ENCODE measurements around the gene CTIF. TPM values are rescaled to one million over a fixed set of nuclear protein-coding genes. Genes with fewer than 3 reads are reported as not detected.

The CTIF gene
- total RNA-seq, 1 experiment from 2014 or later: 5.9 TPM

DNA sequence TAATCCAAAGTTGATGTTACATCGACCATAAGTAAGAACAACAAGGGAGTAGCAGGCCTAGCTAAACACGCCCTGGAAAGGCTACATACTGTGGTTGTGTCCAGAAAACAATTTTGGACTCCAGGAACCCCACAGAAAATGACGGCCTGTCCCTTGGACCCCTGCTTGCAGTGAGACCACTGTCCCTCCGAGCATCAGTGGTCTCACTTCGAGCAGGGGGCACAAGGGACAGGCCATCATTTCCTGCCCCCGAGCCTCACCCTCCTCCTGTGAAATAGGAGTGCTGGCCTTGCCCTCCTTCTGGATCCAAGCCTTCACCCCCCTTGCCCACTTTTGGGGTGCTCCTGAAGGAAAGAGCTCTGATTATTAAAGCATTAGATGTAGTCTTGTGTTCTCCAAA lies 144.4 kb downstream of the CTIF start:
- no peak for DNase-seq (ENCODE audit: low spot score)
- in situ Hi-C loops (cut with HindIII; ENCODE audit: low sequenced_read_pairs): no loop called here

DNA sequence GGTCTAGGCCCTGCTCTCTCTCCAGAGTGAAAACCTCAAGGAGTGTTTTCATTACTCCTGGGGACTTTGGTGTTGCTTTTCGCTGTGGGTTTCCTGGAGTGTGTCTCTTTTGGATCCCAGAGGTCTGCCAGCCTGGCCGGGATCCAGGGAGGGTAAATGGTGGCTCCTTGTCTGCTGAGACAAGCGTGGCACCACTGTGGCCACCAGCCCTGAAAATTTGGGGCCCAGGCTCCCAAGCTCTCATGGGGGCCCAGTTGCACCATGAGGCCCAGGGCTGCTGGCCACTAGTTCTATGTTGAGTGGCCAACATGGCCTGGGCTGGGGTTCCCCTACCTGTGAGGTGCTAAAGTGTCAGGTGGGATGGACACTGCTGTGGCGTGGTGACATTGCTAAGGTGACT lies 144.8 kb downstream of the CTIF start:
- DNase-seq (ENCODE audit: low spot score): no peak
- in situ Hi-C loops (cut with HindIII; ENCODE audit: low sequenced_read_pairs): no loop called here

GRCh38 chr18:48687346-48688042 lies 148.7 kb downstream of the CTIF start:
- peak; percentile 59 for DNase-seq (ENCODE audit: low spot score)
- in situ Hi-C loops (cut with HindIII; ENCODE audit: low sequenced_read_pairs): no loop called here

GRCh38 chr18:48688961-48689360 lies 150.1 kb downstream of the CTIF start:
- DNase-seq (ENCODE audit: low spot score): no peak
- in situ Hi-C loops (cut with HindIII; ENCODE audit: low sequenced_read_pairs): no loop called here

DNA sequence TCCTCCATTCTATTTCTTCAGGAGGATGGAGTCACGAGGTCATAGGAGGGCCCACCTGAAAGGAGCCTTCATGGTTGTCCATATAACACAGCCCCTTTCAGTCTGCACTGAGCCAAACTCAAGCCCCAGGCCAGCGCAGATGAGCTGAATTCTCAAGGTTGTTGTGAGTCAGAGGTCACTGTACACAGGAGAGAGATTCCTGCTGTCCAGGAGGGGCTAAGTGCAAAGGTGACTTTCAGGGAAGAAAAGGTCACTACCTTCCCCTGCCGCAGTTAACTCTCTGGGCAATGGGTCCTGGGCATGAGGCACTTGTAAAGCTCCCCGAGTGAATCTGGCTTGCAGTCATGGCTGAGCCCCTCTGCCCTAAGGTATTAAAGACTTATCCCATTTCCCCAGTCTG lies 150.7 kb downstream of the CTIF start:
- in situ Hi-C loops (cut with HindIII; ENCODE audit: low sequenced_read_pairs): no loop called here
- DNase-seq (ENCODE audit: low spot score): no peak

- in situ Hi-C loops (cut with HindIII; ENCODE audit: low sequenced_read_pairs): no loop called here
- no peak for DNase-seq (ENCODE audit: low spot score)
These were observed 151.7 kb downstream of the CTIF start for GRCh38 chr18:48690494-48690893.

DNA sequence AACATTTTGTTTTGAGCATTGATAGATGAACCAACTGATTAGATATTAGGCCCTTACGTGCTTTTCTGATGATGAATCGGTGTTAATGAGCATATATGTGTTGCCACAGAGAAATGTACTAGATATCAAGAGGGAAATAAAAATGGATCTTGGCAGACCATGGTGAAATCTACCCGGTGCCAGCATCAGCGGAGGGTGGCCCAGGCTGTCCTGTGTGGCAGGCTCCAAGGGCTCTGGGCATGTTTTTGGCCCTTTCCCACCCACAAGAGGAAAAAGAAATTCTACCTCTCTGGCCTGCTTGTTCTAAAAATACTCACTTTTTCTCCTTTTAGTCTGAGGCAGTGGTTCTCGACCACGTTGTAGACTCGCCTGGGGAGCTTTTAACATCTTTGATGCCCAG lies 154.2 kb downstream of the CTIF start:
- in situ Hi-C loops (cut with HindIII; ENCODE audit: low sequenced_read_pairs): no loop called here

GRCh38 chr18:48693625-48694262 lies 154.9 kb downstream of the CTIF start:
- DNase-seq (ENCODE audit: low spot score): no peak
- in situ Hi-C loops (cut with HindIII; ENCODE audit: low sequenced_read_pairs): no loop called here

More for the DNA sequence above, 154.2 kb downstream of the CTIF start:
- DNase-seq (ENCODE audit: low spot score): peak; percentile 74

DNA sequence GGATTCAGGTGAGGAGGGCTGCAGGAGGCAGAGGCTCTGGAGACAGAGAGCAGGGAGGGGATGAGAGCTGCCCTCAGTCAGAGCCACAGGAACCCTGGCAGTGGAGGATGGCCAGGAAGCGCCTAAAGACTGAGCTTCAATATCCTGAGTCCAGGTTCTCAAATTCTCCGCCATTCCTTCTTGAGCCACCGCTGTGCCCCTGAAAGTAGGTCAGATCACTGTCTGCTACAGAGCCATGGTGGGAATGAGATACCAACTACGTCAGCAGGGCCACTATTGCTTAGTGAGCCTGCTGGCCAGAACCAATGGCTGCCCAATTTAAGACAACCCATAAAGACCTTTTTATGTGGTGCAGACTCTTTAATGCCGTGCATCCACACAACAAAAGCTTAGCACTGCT lies 155.5 kb downstream of the CTIF start:
- DNase-seq (ENCODE audit: low spot score): peak; percentile 91
- in situ Hi-C loops (cut with HindIII; ENCODE audit: low sequenced_read_pairs): no loop called here

DNA sequence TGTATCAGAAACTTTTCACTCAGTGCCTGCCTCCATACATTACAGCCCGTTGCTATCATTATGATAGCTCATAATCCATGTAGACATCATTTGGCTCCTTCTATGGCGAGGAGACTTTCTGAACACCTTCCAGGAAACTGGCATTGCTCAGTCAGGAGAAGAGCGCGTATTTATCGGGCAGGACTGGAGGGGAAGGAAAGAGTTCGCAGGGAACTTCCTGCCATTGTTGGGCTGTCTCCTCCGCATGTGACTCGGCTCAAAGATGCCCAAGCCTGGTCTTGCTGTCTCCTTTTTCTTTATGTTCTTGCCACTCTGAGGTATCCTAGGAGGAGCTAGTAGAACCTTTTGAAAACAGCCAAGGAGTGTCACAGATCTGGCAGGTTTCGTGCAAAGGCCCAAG lies 156.8 kb downstream of the CTIF start:
- no peak for DNase-seq (ENCODE audit: low spot score)
- in situ Hi-C loops (cut with HindIII; ENCODE audit: low sequenced_read_pairs): no loop called here

GRCh38 chr18:48696218-48696617 lies 157.4 kb downstream of the CTIF start:
- in situ Hi-C loops (cut with HindIII; ENCODE audit: low sequenced_read_pairs): no loop called here
- no peak for DNase-seq (ENCODE audit: low spot score)

- in situ Hi-C loops (cut with HindIII; ENCODE audit: low sequenced_read_pairs): no loop called here
- peak; percentile 94 for DNase-seq (ENCODE audit: low spot score)
These were observed 158.6 kb downstream of the CTIF start for GRCh38 chr18:48697441-48697840.

DNA sequence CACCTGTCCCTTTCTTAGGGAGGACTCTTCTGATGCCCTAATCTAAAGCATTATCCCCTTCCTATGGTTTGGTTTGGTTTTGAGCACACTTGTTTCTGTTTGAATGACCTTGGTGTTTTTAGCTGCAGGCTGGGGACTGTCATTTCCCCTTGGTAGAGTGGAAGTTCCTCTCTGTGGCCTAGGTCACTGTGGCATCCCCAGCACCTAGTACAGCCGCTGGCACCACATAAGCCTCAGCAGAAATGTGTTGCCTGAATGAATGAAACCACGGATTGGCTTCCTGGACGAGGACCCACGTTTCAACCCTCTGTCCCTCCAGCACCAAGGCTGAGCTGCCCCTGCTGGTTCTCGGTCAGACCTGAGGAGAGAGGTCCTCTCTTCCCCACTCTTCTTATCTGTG lies 159.9 kb downstream of the CTIF start:
- in situ Hi-C loops (cut with HindIII; ENCODE audit: low sequenced_read_pairs): no loop called here
- no peak for DNase-seq (ENCODE audit: low spot score)

DNA sequence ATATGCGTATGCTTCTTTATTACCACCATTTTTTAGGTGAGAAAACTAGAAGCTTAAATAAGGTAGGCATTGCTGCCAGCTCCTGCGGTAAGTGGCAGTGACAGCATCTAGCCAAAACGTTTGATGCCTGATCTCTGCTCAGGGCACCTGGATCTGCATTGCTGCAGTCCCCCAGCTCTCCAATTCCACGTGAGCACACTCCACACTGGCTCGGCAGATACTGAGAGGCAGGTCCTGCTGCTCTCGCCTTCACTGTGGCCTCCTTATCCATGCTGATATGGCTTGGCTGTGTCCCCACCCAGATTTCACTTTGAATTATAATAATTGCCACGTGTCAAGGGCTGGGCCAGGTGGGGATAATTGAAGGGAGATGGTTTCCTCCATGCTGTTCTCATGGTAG lies 160.9 kb downstream of the CTIF start:
- in situ Hi-C loops (cut with HindIII; ENCODE audit: low sequenced_read_pairs): no loop called here
- DNase-seq (ENCODE audit: low spot score): peak; percentile 72

GRCh38 chr18:48700446-48700845 lies 161.6 kb downstream of the CTIF start:
- in situ Hi-C loops (cut with HindIII; ENCODE audit: low sequenced_read_pairs): no loop called here
- no peak for DNase-seq (ENCODE audit: low spot score)

DNA sequence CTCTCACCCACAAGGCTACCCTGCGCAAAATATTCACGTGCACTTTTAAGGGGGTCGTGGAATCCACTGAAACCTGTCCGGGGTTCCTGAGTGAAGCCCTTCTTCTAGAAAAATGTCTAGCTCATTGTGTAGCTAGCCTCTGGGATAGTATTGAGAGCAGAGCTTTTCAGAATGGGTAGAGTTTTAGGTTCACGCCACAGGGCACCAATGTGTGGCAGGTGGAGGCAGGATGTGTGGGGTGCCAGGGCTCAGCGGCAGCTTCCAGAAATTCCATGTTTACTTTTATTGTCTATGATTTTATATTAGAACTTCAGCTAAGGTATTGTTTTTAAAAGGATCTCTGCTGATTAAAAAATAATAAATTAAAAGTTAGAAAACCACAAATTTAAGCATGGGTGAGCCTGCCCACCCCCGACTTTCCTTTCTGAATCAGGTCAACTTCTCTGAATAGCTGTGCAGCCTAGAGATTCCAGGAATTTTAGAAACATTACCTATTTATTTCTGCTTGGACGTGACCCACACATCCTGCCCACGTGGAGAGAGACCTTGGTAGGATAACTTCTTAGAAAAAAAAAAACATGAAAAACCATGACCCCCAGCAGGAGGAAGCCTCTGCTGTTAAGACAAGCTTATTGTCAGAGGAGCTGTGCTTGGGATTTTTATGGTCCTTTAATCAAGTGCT lies 163.7 kb downstream of the CTIF start:
- in situ Hi-C loops (cut with HindIII; ENCODE audit: low sequenced_read_pairs): no loop called here
- peak; percentile 86 for DNase-seq (ENCODE audit: low spot score)

DNA sequence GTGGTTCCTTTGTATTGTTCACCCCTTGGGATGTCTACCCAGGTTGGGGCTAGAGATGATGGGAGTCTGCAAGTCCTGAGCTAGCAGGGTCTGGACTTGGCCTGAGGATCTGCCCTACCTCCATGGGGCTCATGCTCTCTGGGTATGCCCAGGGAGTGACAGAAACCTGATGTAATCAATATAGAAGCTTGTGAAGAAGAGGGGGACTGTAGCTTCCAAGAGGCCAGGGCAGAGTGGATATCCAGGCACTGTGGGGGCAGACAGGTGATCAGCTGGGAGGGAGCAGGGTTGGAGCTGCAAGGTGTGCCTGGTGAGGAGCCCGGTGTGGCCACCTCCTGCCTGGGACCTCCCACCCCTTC lies 164.2 kb downstream of the CTIF start:
- no peak for DNase-seq (ENCODE audit: low spot score)
- in situ Hi-C loops (cut with HindIII; ENCODE audit: low sequenced_read_pairs): no loop called here

DNA sequence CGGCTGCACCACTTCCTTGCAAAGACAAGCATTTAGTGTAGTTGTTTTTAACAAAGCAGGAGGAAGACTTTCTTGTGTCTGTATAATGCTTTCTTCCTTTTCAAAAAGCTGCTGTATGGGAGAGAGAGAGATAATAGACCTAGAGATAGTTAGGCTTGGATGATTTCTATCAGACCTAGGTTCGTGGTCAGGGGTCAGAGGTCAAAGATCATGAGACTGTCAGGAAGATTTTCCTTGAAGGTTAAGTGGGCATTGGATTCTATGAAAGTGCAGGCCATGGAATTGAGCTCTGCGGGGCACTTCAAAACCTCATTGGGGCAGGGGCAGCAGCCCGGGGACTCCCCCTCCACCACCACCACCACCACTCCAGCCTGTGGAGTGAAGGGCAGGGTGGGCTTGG lies 164.6 kb downstream of the CTIF start:
- DNase-seq (ENCODE audit: low spot score): no peak
- in situ Hi-C loops (cut with HindIII; ENCODE audit: low sequenced_read_pairs): no loop called here

DNA sequence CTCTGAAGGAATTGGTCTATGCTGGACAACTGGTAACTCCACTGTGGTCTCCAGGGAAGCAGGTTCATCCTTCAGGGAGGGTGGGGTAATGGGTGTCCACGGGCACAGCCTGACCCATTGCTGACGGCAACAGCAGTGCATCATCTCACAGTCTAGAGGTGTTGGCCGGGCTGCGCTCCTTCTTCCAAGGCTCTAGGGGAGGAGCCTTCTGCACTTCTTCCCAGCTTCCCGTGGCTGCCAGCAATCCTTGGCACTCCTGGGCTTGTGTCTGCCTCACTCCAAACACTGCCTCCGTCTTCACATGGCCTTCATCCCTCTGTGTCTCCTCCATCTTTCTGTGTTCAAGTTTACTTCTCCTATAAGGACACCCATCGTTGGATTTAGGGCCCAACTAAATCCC lies 166.2 kb downstream of the CTIF start:
- in situ Hi-C loops (cut with HindIII; ENCODE audit: low sequenced_read_pairs): no loop called here
- DNase-seq (ENCODE audit: low spot score): no peak

DNA sequence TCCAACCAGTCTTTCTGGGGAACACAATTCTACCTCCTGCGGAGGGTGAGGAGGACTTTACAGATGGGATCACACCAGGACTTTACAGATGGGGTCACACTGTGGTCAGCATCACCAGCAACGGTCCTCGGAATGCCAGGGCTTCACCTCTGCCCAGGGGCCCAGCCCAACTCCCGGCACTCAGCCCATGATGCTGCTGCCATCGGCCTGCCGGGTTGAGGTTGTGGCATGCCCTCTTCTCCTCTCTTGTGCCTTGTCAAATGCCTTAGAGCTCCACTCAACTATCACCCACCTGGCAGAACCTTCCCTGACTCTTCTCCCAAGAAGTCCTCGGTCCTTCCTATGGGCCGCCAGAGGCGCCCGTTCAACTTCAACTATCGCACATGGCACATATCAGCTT lies 166.7 kb downstream of the CTIF start:
- in situ Hi-C loops (cut with HindIII; ENCODE audit: low sequenced_read_pairs): no loop called here

DNA sequence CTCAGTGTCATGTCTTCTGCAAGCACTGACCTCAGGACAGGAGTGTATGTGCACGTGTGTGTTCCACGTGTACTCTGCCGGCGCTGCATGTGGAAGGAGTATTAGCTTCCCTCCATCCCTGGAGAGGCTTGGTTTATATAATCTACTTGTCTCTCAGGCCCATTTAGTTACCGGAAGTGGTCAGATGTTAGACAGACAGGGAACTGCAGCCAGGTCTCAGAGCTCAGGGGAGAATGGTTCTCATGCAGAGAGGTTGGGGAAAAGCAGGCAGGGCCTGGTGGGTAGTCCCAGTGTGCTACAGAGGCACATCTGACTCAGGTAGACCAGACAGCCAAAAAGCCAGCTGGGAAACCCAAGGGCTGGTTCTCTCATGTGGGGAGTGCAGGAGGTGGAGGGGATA lies 167.9 kb downstream of the CTIF start:
- in situ Hi-C loops (cut with HindIII; ENCODE audit: low sequenced_read_pairs): no loop called here
- no peak for DNase-seq (ENCODE audit: low spot score)

More for the DNA sequence above, 166.7 kb downstream of the CTIF start:
- DNase-seq (ENCODE audit: low spot score): no peak

All from G401 (cell line).